ENCODE measurements around the gene ARHGEF6.

GRCh38 chrX:136656361-136656964 lies 124.3 kb downstream of the ARHGEF6 start:
- TF ChIP-seq POLR2AphosphoS5 (IDR thresholded peaks at IDR 0.05), result no peak
- TF ChIP-seq, protein P1, sequence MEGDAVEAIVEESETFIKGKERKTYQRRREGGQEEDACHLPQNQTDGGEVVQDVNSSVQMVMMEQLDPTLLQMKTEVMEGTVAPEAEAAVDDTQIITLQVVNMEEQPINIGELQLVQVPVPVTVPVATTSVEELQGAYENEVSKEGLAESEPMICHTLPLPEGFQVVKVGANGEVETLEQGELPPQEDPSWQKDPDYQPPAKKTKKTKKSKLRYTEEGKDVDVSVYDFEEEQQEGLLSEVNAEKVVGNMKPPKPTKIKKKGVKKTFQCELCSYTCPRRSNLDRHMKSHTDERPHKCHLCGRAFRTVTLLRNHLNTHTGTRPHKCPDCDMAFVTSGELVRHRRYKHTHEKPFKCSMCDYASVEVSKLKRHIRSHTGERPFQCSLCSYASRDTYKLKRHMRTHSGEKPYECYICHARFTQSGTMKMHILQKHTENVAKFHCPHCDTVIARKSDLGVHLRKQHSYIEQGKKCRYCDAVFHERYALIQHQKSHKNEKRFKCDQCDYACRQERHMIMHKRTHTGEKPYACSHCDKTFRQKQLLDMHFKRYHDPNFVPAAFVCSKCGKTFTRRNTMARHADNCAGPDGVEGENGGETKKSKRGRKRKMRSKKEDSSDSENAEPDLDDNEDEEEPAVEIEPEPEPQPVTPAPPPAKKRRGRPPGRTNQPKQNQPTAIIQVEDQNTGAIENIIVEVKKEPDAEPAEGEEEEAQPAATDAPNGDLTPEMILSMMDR (IDR thresholded peaks at IDR 0.05), result no peak

Data from breast epithelium (tissue), 3 donors.